B cell (primary cell): ENCODE data around the gene ZNF165. TPM values are rescaled to one million over a fixed set of nuclear protein-coding genes. Genes with fewer than 3 reads are reported as not detected.

Source experiments
- ATAC-seq: fragments of 200-7000 bp; cut with Tn5 transposase; one replicate; pipeline ENCODE4 v1.10.0; 2021; ENCODE audit warnings: low read depth, mild to moderate bottlenecking, moderate number of reproducible peaks, moderate library complexity
- CTCF ChIA-PET: fragments of 350-600 bp; sonication (Branson Sonifier 250); formaldehyde crosslinking; loops from one replicate; lab custom pipeline; 2021; ENCODE audit warnings: antibody characterized with exemption, inconsistent platforms; lab: Charles Lee
- POLR2A ChIA-PET: fragments of 350-600 bp; sonication (Branson Sonifier 250); formaldehyde crosslinking; loops from one replicate; lab custom pipeline; 2021; ENCODE audit warnings: antibody characterized with exemption; lab: Charles Lee
- DNase-seq: peaks from one replicate; pipeline ENCODE4 v3.0.0; 2013
- H2AFZ ChIP-seq: 2 replicates; pipeline ENCODE4 v1.6.1; 2012; ENCODE audit warnings: mild to moderate bottlenecking, low read depth, low read length; ENCODE audit not compliant: insufficient read depth, poor library complexity, severe bottlenecking
- H3K27ac ChIP-seq, 2 donors: 1 replicate in 1 of 2; 2 replicates in 1 of 2; pipeline ENCODE4 v1.5.1; 2012 to 2013; ENCODE audit warnings: low read length in 2 of 2, mild to moderate bottlenecking in 2 of 2, moderate library complexity in 1 of 2
- H3K27me3 ChIP-seq, 4 experiments: fragments of 200-600 bp in 1 of 4; sonication (generic) in 1 of 4; replicated peaks in 1 of 4; 1 replicate in 2 of 4; 2 replicates in 2 of 4; pipeline versions ENCODE4 v1.6.1 to v1.7.0; 2013 to 2016; ENCODE audit warnings: low read length in 3 of 4, mild to moderate bottlenecking in 2 of 4, mixed read lengths in 1 of 4, moderate library complexity in 1 of 4; ENCODE audit not compliant: insufficient read depth in 4 of 4, control insufficient read depth in 3 of 4; ENCODE audit errors: control extremely low read depth in 1 of 4
- H3K36me3 ChIP-seq, 2 experiments: replicated peaks in 1 of 2; 1 replicate in 1 of 2; 2 replicates in 1 of 2; pipeline versions ENCODE4 v1.6.1 to v1.7.1; 2013; ENCODE audit warnings: low read length in 1 of 2; ENCODE audit not compliant: insufficient read depth in 2 of 2, control insufficient read depth in 1 of 2; ENCODE audit errors: control extremely low read depth in 1 of 2, extremely low read depth in 1 of 2
- H3K4me1 ChIP-seq, 2 donors: fragments of 200-600 bp in 1 of 2; sonication (generic) in 1 of 2; 1 replicate in 1 of 2; 2 replicates in 1 of 2; pipeline versions ENCODE4 v1.5.1 to v1.6.1; 2013 to 2017; ENCODE audit warnings: low read length in 2 of 2; ENCODE audit not compliant: control insufficient read depth in 2 of 2, insufficient read depth in 2 of 2
- H3K4me2 ChIP-seq: replicated peaks from 2 replicates; pipeline ENCODE3; 2012; ENCODE audit warnings: mild to moderate bottlenecking, low read depth, low read length; ENCODE audit not compliant: poor library complexity, severe bottlenecking
- H3K4me3 ChIP-seq, 5 experiments: fragments of 200-600 bp in 1 of 5; sonication (generic) in 1 of 5; 1 replicate in 3 of 5; 2 replicates in 2 of 5; pipeline versions ENCODE4 v1.5.1 to v1.7.0; 2011 to 2016; ENCODE audit warnings: low read length in 4 of 5, mild to moderate bottlenecking in 4 of 5, low read depth in 2 of 5, control low read depth in 1 of 5, moderate library complexity in 1 of 5; ENCODE audit not compliant: insufficient read depth in 1 of 5; ENCODE audit errors: control extremely low read depth in 1 of 5, extremely low read depth in 1 of 5
- H3K79me2 ChIP-seq: fragments of 200-600 bp; sonication (generic); one replicate; pipeline ENCODE4 v1.6.0; 2016; ENCODE audit warnings: low read length; ENCODE audit not compliant: control insufficient read depth, insufficient read depth
- H3K9ac ChIP-seq: fragments of 200-600 bp; sonication (generic); 2 replicates; pipeline ENCODE4 v1.6.1; 2017; ENCODE audit warnings: mild to moderate bottlenecking, low read length, moderate library complexity
- H3K9me3 ChIP-seq, 3 donors: one replicate each; pipeline versions ENCODE4 v1.6.1 to v1.7.1; 2013; ENCODE audit warnings: low read length in 2 of 3; ENCODE audit not compliant: control insufficient read depth in 2 of 3, insufficient read depth in 1 of 3; ENCODE audit errors: control extremely low read depth in 1 of 3
- H4K20me1 ChIP-seq: 2 replicates; pipeline ENCODE4 v1.6.0; 2012; ENCODE audit warnings: mild to moderate bottlenecking, low read length; ENCODE audit not compliant: insufficient read depth, control insufficient read depth, poor library complexity, severe bottlenecking
- H3K27ac Mint-ChIP-seq: one replicate; pipeline ENCODE4 v1.8.0; 2021; ENCODE audit warnings: mixed read lengths
- H3K27me3 Mint-ChIP-seq: one replicate; pipeline ENCODE4 v1.8.0; 2021; ENCODE audit warnings: mixed read lengths
- H3K4me1 Mint-ChIP-seq: one replicate; pipeline ENCODE4 v1.8.0; 2021; ENCODE audit warnings: mixed read lengths
- H3K4me3 Mint-ChIP-seq: one replicate; pipeline ENCODE4 v1.8.0; 2021; ENCODE audit warnings: mixed read lengths
- H3K9me3 Mint-ChIP-seq: one replicate; pipeline ENCODE4 v1.8.0; 2022; ENCODE audit warnings: mixed read lengths; ENCODE audit not compliant: insufficient read depth
- EZH2 ChIP-seq: IDR thresholded peaks from 2 replicates; pipeline ENCODE4 v1.6.1; 2012; ENCODE audit warnings: borderline replicate concordance, low read depth, mild to moderate bottlenecking, moderate library complexity, low read length; ENCODE audit not compliant: insufficient read depth, poor library complexity, severe bottlenecking
- WGBS: methylation state at CpG from one replicate; pipeline ENCODE4 v1.1.5; 2013; ENCODE audit warnings: missing lambda C conversion rate; ENCODE audit not compliant: insufficient coverage; 5-methylcytosine and 5-hydroxymethylcytosine counted together
- intact Hi-C: fragments of 100-400 bp; cut with micrococcal nuclease; formaldehyde crosslinking; loops from one replicate; pipeline ENCODE4 v1.10.0; 2022
- polyA plus RNA-seq: library from polyadenylated mRNA; depleted of rRNA; stranded (reverse); fragments of >200 nt; gene quantifications from 2 replicates; pipeline ENCODE4 v1.2.3, GENCODE V29; 2012
- total RNA-seq, 2 donors: library from RNA; stranded (reverse); fragments of 120-200 nt in 1 of 2; gene quantifications; 1 replicate in 1 of 2; 2 replicates in 1 of 2; pipeline versions ENCODE4 v1.2.3 to v1.2.4, GENCODE V29; 2013 to 2022
- TF ChIP-seq, protein P1 (sequence below): fragments of 200-600 bp; IDR thresholded peaks from one replicate; pipeline ENCODE4 v1.8.0; 2022; ENCODE audit warnings: antibody characterized with exemption, mild to moderate bottlenecking

Gene ZNF165
- total and polyA plus RNA-seq, 2 donors (not counting 1 experiment from before 2014, with no cell fraction given) = 3.5 to 4.2 TPM

DNA sequence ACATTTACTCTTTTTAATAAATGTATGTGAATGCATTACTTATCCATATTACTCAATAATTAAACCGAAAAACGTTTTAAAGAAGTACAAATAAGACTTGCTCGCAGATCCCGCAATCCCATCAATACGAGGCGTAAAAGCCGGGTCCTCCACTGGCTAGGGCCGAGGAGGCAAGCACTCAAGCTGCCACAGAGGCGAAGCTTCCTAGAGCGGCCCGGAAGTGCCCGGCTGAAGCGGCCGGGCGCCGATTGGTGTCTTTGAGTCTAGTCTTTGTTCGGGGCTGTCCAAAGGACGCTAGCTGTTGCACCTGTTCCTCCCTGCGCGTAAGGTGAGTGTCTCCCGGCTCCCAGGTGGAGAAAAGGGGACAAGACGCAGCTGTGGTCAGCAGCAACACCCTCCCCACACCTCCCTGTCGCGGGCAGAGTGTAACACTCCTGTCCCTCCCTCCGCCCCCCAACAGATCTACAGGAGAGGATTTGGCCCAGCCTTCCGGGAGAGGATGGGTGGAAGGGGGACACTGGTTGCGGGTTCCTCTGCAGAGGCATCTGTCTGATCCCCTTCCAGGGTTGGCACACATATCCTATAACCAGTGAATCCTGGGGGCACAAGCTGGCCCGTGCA lies 44.1 kb downstream of the ZNF165 start, which contains the start of gene ZSCAN16:
ZSCAN16 (plus strand) TSS at position 260 of the 621 bp plus-strand sequence. CDS start 835 bp downstream, outside the sequence.
- ChIA-PET CTCF (interaction anchor here (0.5 to 4.2 kb wide), 6 partner anchors 8 to 258 kb away, joined by 3 to 46 read pairs (median 5); partner anchors contain the start of gene ZKSCAN8), POLR2A (interaction anchor here (0.6 to 2.5 kb wide), 4 partner anchors 13 to 37 kb away, joined by 3 to 18 read pairs (median 14); partner anchors contain the start of gene ZKSCAN8)
- H3K27me3 Mint-ChIP-seq = no peaks in the 10 kb centered on the region
- peak within 1 kb of the TSS; percentile 92 for H3K27ac Mint-ChIP-seq
- DNase-seq (peak; percentile 86), ATAC-seq (peak; percentile 96)
- H3K27me3 ChIP-seq = no peaks in the 10 kb centered on the region
- no peaks in the 10 kb centered on the region for H3K9me3 Mint-ChIP-seq
- peak within 1 kb of the TSS; percentile 70 to 91 (median 75) for H3K4me3 ChIP-seq
- peak within 1 kb of the TSS; percentile 83 for H3K4me2 ChIP-seq
- no peaks in the 10 kb centered on the region for H3K9me3 ChIP-seq
- H3K27ac ChIP-seq = peak within 1 kb of the TSS; percentile 68 to 74
- H3K9ac ChIP-seq = peak within 1 kb of the TSS; percentile 72
- H2AFZ ChIP-seq = peak within 1 kb of the TSS; percentile 86
- H3K79me2 ChIP-seq = peaks cover 41% of the 10 kb centered on the region
- H4K20me1 ChIP-seq = no peaks in the 10 kb centered on the region
- H3K4me1 ChIP-seq = peaks cover 12 to 18% of the 10 kb centered on the region in 2 donors
- no peak for TF ChIP-seq EZH2
- TF ChIP-seq, protein P1, sequence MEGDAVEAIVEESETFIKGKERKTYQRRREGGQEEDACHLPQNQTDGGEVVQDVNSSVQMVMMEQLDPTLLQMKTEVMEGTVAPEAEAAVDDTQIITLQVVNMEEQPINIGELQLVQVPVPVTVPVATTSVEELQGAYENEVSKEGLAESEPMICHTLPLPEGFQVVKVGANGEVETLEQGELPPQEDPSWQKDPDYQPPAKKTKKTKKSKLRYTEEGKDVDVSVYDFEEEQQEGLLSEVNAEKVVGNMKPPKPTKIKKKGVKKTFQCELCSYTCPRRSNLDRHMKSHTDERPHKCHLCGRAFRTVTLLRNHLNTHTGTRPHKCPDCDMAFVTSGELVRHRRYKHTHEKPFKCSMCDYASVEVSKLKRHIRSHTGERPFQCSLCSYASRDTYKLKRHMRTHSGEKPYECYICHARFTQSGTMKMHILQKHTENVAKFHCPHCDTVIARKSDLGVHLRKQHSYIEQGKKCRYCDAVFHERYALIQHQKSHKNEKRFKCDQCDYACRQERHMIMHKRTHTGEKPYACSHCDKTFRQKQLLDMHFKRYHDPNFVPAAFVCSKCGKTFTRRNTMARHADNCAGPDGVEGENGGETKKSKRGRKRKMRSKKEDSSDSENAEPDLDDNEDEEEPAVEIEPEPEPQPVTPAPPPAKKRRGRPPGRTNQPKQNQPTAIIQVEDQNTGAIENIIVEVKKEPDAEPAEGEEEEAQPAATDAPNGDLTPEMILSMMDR = no peak
- 0% methylated on average over 20 of the region's 28 CpGs for WGBS
- H3K4me3 Mint-ChIP-seq = peak within 1 kb of the TSS; percentile 98
- peaks cover 11 to 29% of the 10 kb centered on the region in 2 experiments for H3K36me3 ChIP-seq
- intact Hi-C loops = loop anchor here (1.0 to 5.0 kb wide), 9 partner anchors 12 to 259 kb away; partner anchors contain the start of genes ZKSCAN4, ZKSCAN8, ZSCAN26 and ZSCAN9
- peaks cover 31% of the 10 kb centered on the region for H3K4me1 Mint-ChIP-seq

DNA sequence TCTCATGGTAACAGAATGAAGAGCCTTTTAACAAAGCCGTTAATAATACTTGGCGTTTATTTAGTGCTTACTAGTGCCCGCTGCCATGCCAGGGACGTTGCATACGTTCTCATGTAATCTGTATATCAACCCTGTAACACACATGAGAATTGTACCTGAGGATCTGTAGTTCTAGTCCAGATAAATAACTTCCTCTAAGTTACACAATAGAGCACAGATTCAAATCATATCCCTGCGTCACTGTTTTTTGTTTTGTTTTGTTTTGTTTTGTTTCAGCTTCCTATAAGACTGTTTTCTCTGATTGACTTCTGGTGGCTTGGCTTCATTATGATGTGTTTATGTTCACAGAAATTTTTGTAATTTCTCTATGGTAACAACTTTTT lies 44.6 kb downstream of the ZNF165 start:
- peak overlapping the region; percentile 72 for H3K9ac ChIP-seq
- peak overlapping the region; percentile 68 to 74 for H3K27ac ChIP-seq
- ChIA-PET POLR2A (interaction anchor here (0.6 to 2.5 kb wide), 4 partner anchors 12 to 37 kb away, joined by 3 to 18 read pairs (median 14); partner anchors contain the start of gene ZKSCAN8), CTCF (interaction anchor here (0.5 to 4.2 kb wide), 5 partner anchors 9 to 258 kb away, joined by 3 to 46 read pairs (median 5); partner anchors contain the start of gene ZKSCAN8)
- 10% methylated on average over 5 of the region's 6 CpGs for WGBS
- H2AFZ ChIP-seq = peak overlapping the region; percentile 86
- peak; percentile 55 for DNase-seq
- H3K36me3 ChIP-seq = peaks cover 14 to 33% of the 10 kb centered on the region in 2 experiments
- peak; percentile 15 for ATAC-seq
- intact Hi-C loops = loop anchor here (1.0 to 5.0 kb wide), 9 partner anchors 11 to 258 kb away; partner anchors contain the start of genes ZKSCAN4, ZKSCAN8, ZSCAN26 and ZSCAN9
- H4K20me1 ChIP-seq = no peaks in the 10 kb centered on the region
- Mint-ChIP-seq H3K9me3 (no peaks in the 10 kb centered on the region), H3K4me3 (peak overlapping the region; percentile 98), H3K27me3 (no peaks in the 10 kb centered on the region), H3K27ac (peak overlapping the region; percentile 92), H3K4me1 (peaks cover 31% of the 10 kb centered on the region)
- H3K9me3 ChIP-seq = no peaks in the 10 kb centered on the region
- H3K4me3 ChIP-seq = peak overlapping the region; percentile 70 to 91 (median 75)
- peak overlapping the region; percentile 83 for H3K4me2 ChIP-seq
- H3K4me1 ChIP-seq = peaks cover 12 to 18% of the 10 kb centered on the region in 2 donors
- TF ChIP-seq, protein P1 = no peak
- no peak for TF ChIP-seq EZH2
- peaks cover 41% of the 10 kb centered on the region for H3K79me2 ChIP-seq
- H3K27me3 ChIP-seq = no peaks in the 10 kb centered on the region
